GM12872 (cell line): ENCODE data around the gene CRYBB3.
A peak's percentile ranks its signal among the peaks of the same experiment; 100 is the strongest.

Source experiments
- TF ChIP-seq, protein P1 (sequence below): IDR thresholded peaks from 3 replicates; pipeline ENCODE4 v1.5.1; 2011; ENCODE audit warnings: low read depth, mild to moderate bottlenecking, low read length, moderate library complexity; ENCODE audit not compliant: insufficient read depth

The CRYBB3 gene

DNA sequence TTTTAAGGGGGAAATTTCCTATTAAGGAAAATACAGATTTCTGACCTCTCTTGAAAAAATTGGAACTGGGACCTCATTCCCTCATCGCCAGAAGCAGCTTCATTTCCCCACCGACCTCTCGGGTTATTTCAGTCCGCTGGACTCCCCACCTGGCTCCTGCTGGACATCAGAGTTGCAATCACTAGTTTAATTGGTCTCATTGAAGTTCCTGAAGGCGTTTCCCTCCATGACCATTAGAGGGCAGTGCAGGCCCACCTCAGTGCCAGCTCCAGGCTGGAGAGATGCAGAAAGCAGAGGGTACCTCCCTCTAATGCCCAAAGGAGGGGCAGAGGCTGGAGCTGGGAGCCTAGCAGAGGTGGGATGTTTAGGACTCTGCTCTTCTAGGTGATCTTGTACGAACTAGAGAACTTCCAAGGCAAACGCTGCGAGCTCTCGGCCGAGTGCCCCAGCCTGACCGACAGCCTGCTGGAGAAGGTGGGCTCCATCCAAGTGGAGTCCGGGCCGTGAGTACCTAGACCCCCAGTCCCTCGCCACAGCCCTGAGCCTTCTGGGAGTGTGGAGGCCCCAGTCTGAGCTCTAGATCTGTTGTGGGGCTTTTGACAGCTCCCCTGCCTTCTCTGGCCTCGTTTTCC, 2.7 kb downstream of the CRYBB3 start:
- TF ChIP-seq, protein P1, sequence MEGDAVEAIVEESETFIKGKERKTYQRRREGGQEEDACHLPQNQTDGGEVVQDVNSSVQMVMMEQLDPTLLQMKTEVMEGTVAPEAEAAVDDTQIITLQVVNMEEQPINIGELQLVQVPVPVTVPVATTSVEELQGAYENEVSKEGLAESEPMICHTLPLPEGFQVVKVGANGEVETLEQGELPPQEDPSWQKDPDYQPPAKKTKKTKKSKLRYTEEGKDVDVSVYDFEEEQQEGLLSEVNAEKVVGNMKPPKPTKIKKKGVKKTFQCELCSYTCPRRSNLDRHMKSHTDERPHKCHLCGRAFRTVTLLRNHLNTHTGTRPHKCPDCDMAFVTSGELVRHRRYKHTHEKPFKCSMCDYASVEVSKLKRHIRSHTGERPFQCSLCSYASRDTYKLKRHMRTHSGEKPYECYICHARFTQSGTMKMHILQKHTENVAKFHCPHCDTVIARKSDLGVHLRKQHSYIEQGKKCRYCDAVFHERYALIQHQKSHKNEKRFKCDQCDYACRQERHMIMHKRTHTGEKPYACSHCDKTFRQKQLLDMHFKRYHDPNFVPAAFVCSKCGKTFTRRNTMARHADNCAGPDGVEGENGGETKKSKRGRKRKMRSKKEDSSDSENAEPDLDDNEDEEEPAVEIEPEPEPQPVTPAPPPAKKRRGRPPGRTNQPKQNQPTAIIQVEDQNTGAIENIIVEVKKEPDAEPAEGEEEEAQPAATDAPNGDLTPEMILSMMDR = peak; percentile 91

DNA sequence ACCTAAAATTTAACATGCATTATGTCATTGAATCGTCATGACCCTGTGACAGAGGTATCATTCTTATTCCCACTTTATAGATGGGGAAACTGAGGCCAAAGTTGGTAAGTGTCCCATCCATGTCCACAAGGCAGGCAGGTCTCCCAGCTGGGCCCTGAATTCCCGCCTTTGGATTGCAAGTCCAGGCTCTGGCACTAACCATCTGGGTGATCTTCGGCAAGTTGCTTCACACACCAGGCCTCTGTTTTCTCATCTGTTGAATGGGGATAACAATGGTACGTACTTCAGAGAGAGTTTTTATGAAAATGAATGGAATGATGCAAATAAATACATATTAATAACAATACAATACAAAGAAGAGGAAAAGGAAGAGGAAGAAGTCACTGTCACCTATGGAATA, 3.4 kb downstream of the CRYBB3 start:
- TF ChIP-seq, protein P1 = no peak

GRCh38 chr22:25205847-25206246, 6.2 kb downstream of the CRYBB3 start:
- TF ChIP-seq, protein P1 = no peak

GRCh38 chr22:25206998-25207397, 7.3 kb downstream of the CRYBB3 start:
- TF ChIP-seq, protein P1 = no peak

- TF ChIP-seq, protein P1 = no peak
Measured at GRCh38 chr22:25207553-25208157, 8.0 kb downstream of the CRYBB3 start.

DNA sequence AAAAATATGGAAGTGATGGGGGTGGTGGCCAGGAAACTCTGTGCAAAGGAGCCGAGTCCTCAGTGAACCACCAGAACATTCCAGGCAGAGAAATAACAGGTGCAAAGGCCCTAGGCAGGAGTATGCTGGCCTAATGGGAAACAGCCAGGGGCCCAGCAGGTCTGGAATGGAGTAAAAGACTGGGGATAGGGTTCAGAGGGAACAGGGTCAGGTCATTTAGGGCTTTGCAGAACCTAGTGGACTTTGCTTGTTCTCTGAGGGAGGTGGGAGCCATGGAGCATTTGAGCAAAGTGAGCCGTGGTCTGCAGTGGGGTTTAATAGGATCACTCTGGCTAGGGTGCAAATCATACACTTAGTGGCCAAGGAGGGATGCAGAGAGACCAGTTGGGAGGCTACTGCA, 8.7 kb downstream of the CRYBB3 start:
- TF ChIP-seq, protein P1 = no peak

DNA sequence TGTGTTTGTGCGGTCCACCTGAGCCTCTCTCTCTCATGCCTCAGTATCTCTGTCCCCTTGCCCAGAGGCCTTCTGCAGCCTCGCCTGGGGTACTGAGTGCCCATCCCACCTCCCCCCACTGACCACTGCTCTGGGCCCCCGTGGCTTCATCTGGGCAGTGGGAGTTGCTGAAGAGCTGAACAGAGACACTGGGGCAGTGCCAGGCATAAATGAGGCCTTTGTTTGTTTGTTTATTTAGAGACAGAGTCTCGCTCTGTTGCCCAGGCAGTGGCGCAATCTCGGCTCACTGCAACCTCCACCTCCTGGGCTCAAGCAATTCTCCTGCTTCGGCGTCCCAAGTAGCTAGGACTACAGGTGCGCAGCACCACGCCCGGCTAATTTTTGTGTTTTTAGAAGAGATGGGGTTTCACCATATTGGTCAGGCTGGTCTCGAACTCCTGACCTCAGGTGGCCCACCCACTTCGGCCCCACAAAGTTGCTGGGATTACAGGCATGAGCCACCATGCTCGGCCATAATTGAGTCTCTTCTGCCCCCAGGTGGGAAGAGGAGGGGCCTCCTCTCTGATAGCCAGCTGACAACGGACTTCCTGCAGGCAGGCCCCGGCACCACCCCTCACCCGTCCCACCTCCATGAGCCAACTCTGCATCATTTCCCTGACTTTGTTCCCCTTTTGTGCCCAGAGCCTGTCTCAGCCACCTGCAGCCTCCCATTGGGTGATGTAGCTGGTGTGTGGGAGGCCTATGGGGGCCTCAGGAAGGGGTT, 9.3 kb downstream of the CRYBB3 start:
- TF ChIP-seq, protein P1 = no peak
